HG02623 (cell line): ENCODE results near the gene TPR.

Experiments
- ATAC-seq: cut with Tn5 transposase; IDR thresholded peaks from one replicate; pipeline ENCODE4 v1.9.1; 2021; ENCODE audit warnings: moderate library complexity; ENCODE audit not compliant: unreplicated experiment

Gene TPR

GRCh38 chr1:186291271-186291670 lies 83.8 kb downstream of the TPR start:
- ATAC-seq: no peak

- no peak for ATAC-seq
Measured at GRCh38 chr1:186289943-186290545, 85.0 kb downstream of the TPR start.

- no peak for ATAC-seq
Measured at GRCh38 chr1:186286615-186287315, 88.3 kb downstream of the TPR start.

- peak; percentile 82 for ATAC-seq
Measured at GRCh38 chr1:186283374-186283773, 91.7 kb downstream of the TPR start.

GRCh38 chr1:186282466-186282865 lies 92.6 kb downstream of the TPR start:
- ATAC-seq: no peak

- ATAC-seq: no peak
Measured at GRCh38 chr1:186275822-186276221, 99.2 kb downstream of the TPR start.

GRCh38 chr1:186272486-186272885 lies 102.6 kb downstream of the TPR start:
- no peak for ATAC-seq

- no peak for ATAC-seq
Measured at GRCh38 chr1:186271032-186271431, 104.0 kb downstream of the TPR start.
